GM18873 (cell line): Measurements from ENCODE around the gene NOTCH3.

Experiments
- ATAC-seq: cut with Tn5 transposase; IDR thresholded peaks from one replicate; pipeline ENCODE4 v1.9.1; 2021; ENCODE audit warnings: mild to moderate bottlenecking, moderate library complexity, moderate number of reproducible peaks; ENCODE audit not compliant: unreplicated experiment, low FRiP score

The NOTCH3 gene

DNA sequence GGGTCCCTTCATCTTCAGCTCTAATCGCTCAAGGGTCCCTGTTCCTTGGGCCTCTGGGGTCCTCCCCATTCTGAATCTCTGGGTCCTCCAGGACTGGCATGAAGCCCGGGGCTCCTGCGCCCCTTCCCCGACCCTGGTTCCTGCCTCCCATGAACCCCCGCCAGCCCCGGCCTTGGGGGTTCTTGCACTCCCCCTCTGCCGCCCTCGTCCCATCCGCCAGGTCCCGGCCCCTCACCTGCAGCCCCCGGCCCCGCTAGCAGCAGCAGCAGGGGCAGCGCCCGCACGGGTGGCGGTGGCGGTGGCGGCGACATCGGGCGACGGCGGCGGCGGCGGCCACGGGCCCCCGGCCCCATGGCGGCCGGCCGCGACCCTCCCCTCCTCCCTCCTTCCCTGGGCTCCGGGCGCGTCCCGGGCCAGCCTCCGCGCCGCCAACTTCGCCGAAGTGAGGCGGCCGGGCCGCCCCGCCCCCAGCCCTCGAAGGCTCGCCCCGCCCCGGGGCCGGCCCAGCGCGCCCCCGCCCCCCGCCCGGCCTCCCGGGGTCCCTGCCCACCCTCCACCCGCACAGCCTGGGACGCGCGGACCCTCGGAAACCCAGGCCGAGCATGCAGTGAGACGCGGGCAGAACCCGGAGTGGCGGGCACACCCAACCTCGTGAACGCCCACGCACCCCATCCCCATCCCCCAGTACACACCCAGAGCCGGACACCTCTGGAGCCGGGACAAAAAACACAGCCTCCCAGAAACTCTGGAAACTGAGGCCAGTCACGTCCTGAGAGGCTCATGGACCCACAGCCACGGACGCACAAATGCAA, at the start of gene NOTCH3:
NOTCH3 (minus strand) TSS at position 443 of the 812 bp plus-strand sequence; CDS start at position 353, 90 bp downstream.
- ATAC-seq, result no peak

DNA sequence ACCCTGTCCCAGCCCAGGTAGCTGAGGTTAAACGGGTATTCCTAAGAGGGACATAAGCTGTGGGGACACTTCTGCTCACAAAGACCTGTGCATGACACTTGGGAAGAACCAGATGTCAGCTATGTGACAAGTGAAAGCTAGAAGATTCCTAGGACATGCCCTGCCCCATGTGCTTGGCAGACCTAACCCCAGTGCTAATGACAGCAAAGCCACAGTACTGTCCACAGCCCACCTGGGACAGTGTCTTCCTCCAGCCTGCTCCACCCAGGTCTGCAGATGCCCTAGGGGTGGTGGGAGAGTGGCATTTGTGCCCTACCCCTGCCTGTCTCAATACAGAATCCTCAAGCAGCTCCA, 49.8 kb upstream of the NOTCH3 start:
- ATAC-seq, result no peak

DNA sequence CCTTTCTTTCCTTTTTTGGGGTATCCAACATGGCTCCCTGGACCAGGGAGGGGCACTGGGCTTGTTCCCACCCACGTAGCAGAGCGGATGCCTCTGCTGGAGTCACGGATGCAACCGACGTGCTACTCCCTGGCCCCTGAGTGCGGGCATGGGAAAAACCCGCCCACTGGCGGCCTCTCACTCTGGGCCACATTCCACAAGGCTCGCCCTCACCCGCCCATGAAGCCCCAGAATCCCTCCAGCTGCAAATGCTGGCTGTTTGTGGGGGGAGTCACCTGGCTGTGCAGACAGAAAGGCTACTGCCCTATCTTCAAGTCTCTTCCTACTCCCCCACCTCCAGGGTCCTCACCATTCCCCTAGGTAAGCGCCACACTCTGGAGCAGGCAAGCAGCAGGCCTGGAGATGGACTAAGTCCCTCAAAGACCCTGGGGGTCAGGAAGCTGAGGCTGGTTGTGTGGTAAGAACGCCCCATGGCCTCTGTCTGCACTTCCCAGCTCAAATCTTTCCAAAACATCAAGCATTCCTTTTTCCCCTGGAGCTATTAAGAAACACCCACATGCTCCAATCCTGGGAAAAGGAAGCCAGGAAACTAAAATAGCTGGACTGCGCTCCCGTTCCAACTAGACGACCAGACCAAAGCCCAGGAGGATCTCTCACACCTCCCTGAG, 49.3 kb upstream of the NOTCH3 start:
- ATAC-seq, result no peak

DNA sequence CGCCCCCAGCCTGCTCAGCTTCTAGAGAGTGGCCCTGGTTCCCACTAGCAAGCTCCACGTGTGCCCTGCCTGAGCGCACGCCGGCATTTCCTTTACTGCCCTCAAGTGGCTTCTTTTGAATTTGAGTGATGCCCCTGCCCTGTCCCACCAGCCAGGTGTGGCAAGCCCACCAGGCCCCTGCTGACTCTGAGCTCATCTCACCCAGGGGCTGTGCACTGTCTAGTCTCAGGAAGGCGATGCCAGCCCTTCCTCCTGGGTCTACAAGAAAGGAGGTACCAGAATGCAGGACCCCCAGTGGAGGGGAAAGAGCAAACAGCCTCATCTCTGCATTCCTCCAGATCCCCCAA, 48.7 kb upstream of the NOTCH3 start:
- no peak for ATAC-seq

DNA sequence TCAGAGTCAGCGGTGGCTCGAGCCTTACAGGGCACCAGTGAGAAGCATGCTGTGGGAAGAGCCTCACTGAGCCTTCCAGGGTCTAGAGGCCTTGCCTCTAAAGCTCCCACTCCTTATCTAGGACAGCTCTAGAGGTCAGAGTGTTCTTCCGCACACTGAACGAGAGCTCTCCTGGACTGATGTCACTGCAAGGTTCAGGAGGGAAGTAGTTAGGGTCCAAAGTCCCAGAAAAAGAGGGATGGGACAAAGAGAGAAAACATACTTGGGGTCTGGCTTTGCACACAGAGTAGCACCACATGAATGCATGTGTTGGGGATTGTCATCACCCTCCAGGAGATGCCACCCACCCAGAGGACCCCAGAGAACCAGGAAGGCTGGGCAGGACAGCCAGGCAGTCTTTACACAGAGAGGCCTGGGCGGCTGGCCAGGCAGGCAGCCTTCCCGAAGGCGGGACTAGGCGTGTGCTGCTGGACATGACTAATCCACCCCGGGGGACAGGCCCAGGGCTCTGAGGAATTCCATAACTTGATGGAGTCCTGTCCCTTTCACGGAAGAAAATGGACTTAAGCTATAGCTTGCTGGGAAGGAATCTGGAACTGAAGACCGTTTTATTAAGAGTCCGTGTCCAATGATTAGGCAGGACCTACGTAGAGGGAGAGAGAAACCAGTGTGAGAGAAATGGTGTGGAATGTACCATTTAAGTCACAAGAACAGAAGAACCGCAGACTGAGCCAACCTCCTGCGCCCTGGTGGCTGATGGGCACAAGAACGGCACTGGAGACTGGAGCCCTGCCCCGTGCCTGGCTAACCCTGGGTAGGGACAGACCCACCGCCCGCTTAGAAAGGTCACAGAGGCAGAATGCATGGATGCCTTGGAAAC, 48.1 kb upstream of the NOTCH3 start:
- no peak for ATAC-seq

GRCh38 chr19:15248106-15248505, 47.3 kb upstream of the NOTCH3 start:
- no peak for ATAC-seq

- ATAC-seq, result no peak
Observed at GRCh38 chr19:15247107-15248014, 46.6 kb upstream of the NOTCH3 start.

- ATAC-seq, result no peak
Observed at GRCh38 chr19:15246198-15246481, 45.3 kb upstream of the NOTCH3 start.

DNA sequence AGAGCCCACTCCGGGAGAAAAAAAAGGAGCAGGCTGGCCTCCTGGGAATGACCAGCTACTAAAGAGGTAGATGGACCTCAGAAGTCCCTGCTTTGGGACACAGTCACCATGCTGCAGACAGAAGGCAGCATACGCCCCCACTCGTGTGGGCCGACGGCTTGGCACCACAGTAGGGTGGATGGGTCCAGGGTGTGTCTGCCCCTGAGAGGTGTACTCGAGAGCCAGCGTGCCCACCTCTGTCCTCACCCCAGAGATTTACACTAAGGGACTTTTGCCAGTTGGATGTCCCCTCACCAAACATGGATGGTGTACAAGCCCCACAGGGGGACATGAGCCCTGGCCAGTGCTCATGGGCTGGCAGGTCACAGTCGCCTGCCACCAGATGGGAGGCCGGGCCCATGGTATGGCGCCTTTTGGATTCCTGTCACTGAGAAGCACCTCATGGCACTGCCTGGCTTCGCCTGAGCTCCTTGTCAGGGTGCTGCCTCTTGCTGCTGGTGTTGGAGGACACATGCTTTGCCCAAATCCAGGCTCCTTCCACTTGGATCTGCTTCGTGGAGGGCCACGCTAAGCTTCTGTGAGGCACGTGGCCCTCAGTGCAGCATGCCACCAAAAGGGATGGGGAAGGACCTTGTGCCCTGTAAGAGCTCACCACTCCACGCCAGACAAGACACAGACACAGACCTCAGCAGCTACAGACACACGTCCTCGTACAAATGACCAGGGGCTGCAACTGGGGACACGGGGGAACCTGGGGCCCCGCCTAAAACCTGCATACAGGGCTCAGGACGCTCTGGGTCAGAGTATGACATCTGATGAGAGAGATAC, 44.8 kb upstream of the NOTCH3 start:
- no peak for ATAC-seq

GRCh38 chr19:15244808-15245207, 44.0 kb upstream of the NOTCH3 start:
- ATAC-seq, result no peak

DNA sequence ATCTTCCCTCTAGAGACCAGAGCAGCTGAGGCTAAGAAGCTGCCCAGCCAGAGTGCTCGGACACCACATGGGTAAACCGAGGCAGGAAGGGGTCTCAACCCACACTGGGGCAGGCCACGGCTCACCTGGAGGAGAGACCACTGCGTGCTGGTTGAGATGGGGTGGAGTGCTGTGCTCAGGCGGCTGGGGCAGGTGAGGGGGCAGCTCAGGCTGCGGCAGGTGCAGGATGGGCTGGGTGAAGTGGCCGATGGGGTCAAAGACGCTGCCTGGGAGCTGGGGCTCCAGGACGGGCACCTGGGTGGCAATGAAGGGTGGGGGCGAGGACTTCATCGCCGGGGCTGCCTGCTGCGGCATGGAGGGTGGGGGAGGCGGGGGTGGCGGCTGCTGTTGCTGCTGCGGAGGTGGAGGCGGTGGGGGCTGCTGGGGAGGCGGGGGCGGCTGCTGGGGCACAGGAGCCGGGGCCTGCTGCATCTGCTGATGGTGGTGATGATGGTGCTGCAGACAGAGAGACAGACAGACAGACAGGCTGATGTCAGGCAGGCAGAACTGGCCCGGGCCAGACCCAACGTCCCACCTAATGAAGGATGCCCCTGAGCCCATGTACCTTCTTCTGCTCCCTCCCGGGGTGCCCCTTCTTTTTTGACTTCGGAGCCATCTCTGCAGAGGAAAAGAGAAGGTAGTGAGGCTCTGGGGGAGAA, 43.5 kb upstream of the NOTCH3 start:
- ATAC-seq, result no peak

- ATAC-seq, result no peak
Observed at GRCh38 chr19:15243236-15243957, 42.6 kb upstream of the NOTCH3 start.

GRCh38 chr19:15241259-15241910, 40.6 kb upstream of the NOTCH3 start:
- ATAC-seq, result no peak

GRCh38 chr19:15240515-15240914, 39.7 kb upstream of the NOTCH3 start:
- no peak for ATAC-seq

DNA sequence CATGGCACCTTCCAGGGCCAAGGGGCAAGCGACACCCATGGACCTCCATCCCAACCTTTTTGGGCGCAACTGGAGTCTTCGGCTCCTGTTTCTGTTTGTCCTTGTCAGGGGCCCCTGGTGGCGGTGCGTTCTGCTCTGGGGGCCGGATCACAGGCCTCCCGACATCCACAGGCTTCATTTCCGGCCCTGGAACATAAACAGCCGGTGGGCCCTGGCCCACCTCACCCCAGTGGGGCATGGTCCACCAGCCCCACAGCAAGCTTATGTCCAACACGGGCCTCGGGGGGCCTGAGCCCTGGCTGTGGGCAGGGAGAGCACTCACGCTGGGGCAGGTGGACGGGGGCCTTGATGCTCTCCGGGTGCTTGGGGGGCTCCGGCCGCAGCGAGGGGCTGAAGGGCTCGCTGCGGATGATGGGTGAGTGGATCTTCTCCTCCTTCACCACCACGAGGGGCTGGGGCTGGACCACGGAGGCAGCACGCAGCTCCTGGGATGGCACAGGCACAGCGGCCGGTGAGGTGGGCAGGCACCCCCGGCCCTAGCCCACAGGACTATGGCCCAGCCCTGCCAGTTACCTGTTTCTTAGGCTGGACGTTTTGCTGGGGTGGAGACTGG, 38.6 kb upstream of the NOTCH3 start:
- ATAC-seq, result no peak

- no peak for ATAC-seq
Observed at GRCh38 chr19:15238639-15239155, 37.9 kb upstream of the NOTCH3 start.
